Omental fat pad (tissue), 4 donors: ENCODE measurements around the gene HSD3B1. TPM values are rescaled to one million over a fixed set of nuclear protein-coding genes. Genes with fewer than 3 reads are reported as not detected.
"Not testable (repeated sequence)": the region's sequence is repeated elsewhere in the genome, so short reads cannot be mapped to it uniquely, and the experiment has no call there.

Experiments
- ATAC-seq: fragments of 150-250 bp; one replicate; pipeline ENCODE4 v1.9.1; 2016; ENCODE audit warnings: mild to moderate bottlenecking, moderate library complexity; ENCODE audit not compliant: low FRiP score
- DNase-seq: peaks from one replicate; pipeline ENCODE4 v3.0.0-alpha.2; 2019; ENCODE audit warnings: low spot score
- CTCF ChIP-seq, 3 donors: fragments of 450-650 bp; IDR thresholded peaks; one replicate each; pipeline ENCODE4 v1.5.1; 2016 to 2017; ENCODE audit warnings: antibody characterized with exemption in 3 of 3, mild to moderate bottlenecking in 3 of 3, moderate library complexity in 2 of 3
- total RNA-seq, 4 donors: library from RNA; depleted of rRNA; stranded (reverse); fragments of >200 nt; gene quantifications; one replicate each; pipeline ENCODE4 v1.1.0, GENCODE V29; 2016

HSD3B1 gene
- total RNA-seq, 4 donors from 2014 or later = not detected

GRCh38 chr1:119516680-119517079, 9.7 kb downstream of the HSD3B1 start:
- no peak for ATAC-seq
- no peak for DNase-seq
- TF ChIP-seq CTCF (IDR thresholded peaks at IDR 0.05) = no peak

- DNase-seq, ATAC-seq: not testable (repeated sequence)
These were observed 10.7 kb downstream of the HSD3B1 start for GRCh38 chr1:119517667-119518066.

- no peak for TF ChIP-seq CTCF (IDR thresholded peaks at IDR 0.05)
- DNase-seq = no peak
- no peak for ATAC-seq
These were observed 24.8 kb downstream of the HSD3B1 start for GRCh38 chr1:119531606-119532323.

GRCh38 chr1:119532324-119532910, 25.4 kb downstream of the HSD3B1 start:
- DNase-seq = no peak
- no peak for ATAC-seq
- no peak for TF ChIP-seq CTCF (IDR thresholded peaks at IDR 0.05)

- DNase-seq (no peak), ATAC-seq (no peak)
- TF ChIP-seq CTCF (IDR thresholded peaks at IDR 0.05) = no peak
These were observed 28.4 kb downstream of the HSD3B1 start for GRCh38 chr1:119535381-119535780.

GRCh38 chr1:119537966-119538365, 31.0 kb downstream of the HSD3B1 start:
- DNase-seq (no peak), ATAC-seq (no peak)
- no peak for TF ChIP-seq CTCF (IDR thresholded peaks at IDR 0.05)

DNA sequence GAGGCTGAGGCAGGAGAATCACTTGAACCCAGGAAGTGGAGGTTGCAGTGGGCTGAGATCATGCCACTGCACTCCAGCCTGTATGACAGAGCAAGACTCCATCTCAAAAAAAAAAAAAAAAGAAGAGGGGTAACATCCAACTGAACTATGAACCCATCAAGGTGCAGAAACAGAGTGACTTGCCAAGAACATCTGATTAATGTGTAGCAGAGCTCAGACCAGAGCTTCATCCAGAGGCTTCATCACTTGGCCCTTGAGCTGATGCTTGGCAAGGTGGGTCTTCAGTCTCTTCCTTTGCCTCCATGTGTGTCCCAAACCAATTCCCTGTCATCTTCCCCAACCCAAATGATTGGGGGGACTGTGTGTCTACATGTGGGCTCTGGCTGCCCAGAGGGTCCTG, 32.6 kb downstream of the HSD3B1 start:
- DNase-seq (no peak), ATAC-seq (no peak)
- no peak for TF ChIP-seq CTCF (IDR thresholded peaks at IDR 0.05)
